ENCODE results near the gene KCNJ9.
A peak's percentile ranks its signal among the peaks of the same experiment; 100 is the strongest.

The KCNJ9 gene

GRCh38 chr1:160127381-160127780 is 46.0 kb downstream of the KCNJ9 start:
- DNase-seq (ENCODE audit: low spot score), result no peak

- peak; percentile 8 for DNase-seq (ENCODE audit: low spot score)
These were observed 46.7 kb downstream of the KCNJ9 start for GRCh38 chr1:160127865-160128523.

GRCh38 chr1:160128636-160129035 is 47.3 kb downstream of the KCNJ9 start:
- no peak for DNase-seq (ENCODE audit: low spot score)

- no peak for DNase-seq (ENCODE audit: low spot score)
These were observed 47.7 kb downstream of the KCNJ9 start for GRCh38 chr1:160129046-160129445.

GRCh38 chr1:160129558-160129957 is 48.2 kb downstream of the KCNJ9 start:
- no peak for DNase-seq (ENCODE audit: low spot score)

GRCh38 chr1:160129966-160130365 is 48.6 kb downstream of the KCNJ9 start:
- no peak for DNase-seq (ENCODE audit: low spot score)

GRCh38 chr1:160130486-160130885 is 49.1 kb downstream of the KCNJ9 start:
- no peak for DNase-seq (ENCODE audit: low spot score)

- DNase-seq (ENCODE audit: low spot score), result no peak
These were observed 49.6 kb downstream of the KCNJ9 start for GRCh38 chr1:160130939-160131338.

- no peak for DNase-seq (ENCODE audit: low spot score)
These were observed 50.6 kb downstream of the KCNJ9 start for GRCh38 chr1:160131803-160132565.

GRCh38 chr1:160133990-160134770 is 52.8 kb downstream of the KCNJ9 start:
- no peak for DNase-seq (ENCODE audit: low spot score)

- DNase-seq (ENCODE audit: low spot score), result no peak
These were observed 53.6 kb downstream of the KCNJ9 start for GRCh38 chr1:160134791-160135572.

- no peak for DNase-seq (ENCODE audit: low spot score)
These were observed 55.0 kb downstream of the KCNJ9 start for GRCh38 chr1:160136121-160136925.

- no peak for DNase-seq (ENCODE audit: low spot score)
These were observed 55.5 kb downstream of the KCNJ9 start for GRCh38 chr1:160136926-160137200.

- no peak for DNase-seq (ENCODE audit: low spot score)
These were observed 56.0 kb downstream of the KCNJ9 start for GRCh38 chr1:160137216-160137862.

- no peak for DNase-seq (ENCODE audit: low spot score)
These were observed 58.5 kb downstream of the KCNJ9 start for GRCh38 chr1:160139840-160140239.
